Upper lobe of right lung (tissue), 1 donor: ENCODE measurements around the gene FRMD4A. TPM values are rescaled to one million over a fixed set of nuclear protein-coding genes. Genes with fewer than 3 reads are reported as not detected.

Experiments
- ATAC-seq: fragments of 200-7000 bp; cut with Tn5 transposase; one replicate; pipeline ENCODE4 v1.9.1; 2020; ENCODE audit warnings: mild to moderate bottlenecking, moderate library complexity
- DNase-seq: peaks from one replicate; pipeline ENCODE4 v3.0.0-alpha.2; 2020
- H3K27ac ChIP-seq: fragments of 200-600 bp; one replicate; pipeline ENCODE4 v1.8.0; 2022
- H3K27me3 ChIP-seq: fragments of 200-600 bp; one replicate; pipeline ENCODE4 v1.8.0; 2022; ENCODE audit warnings: mild to moderate bottlenecking
- H3K36me3 ChIP-seq: fragments of 200-600 bp; one replicate; pipeline ENCODE4 v1.8.0; 2022
- H3K4me1 ChIP-seq: fragments of 200-600 bp; one replicate; pipeline ENCODE4 v1.8.0; 2022
- H3K4me3 ChIP-seq: fragments of 200-600 bp; one replicate; pipeline ENCODE4 v1.8.0; 2022; ENCODE audit warnings: mild to moderate bottlenecking
- H3K9me3 ChIP-seq: fragments of 200-600 bp; one replicate; pipeline ENCODE4 v1.8.0; 2022
- intact Hi-C: fragments of 100-400 bp; cut with DNase I; formaldehyde crosslinking; loops from one replicate; pipeline ENCODE4 v1.11.0; 2022
- total RNA-seq: library from RNA; stranded (reverse); fragmentation: NEBNext Ultra II Directional; extraction: Animal tissue kit (Norgen Biotek cat#: 25700); gene quantifications from one replicate; pipeline ENCODE4 v1.2.1, GENCODE V29; 2021
- TF ChIP-seq, protein P1 (sequence below): fragments of 200-600 bp; IDR thresholded peaks from one replicate; pipeline ENCODE4 v1.8.0; 2022; ENCODE audit warnings: antibody characterized with exemption
- donor health status: DM: no; HTN: yes; CAD: no; lungs with severe emphysema.

FRMD4A gene
- total RNA-seq, 1 donor from 2014 or later, result 38.3 TPM

DNA sequence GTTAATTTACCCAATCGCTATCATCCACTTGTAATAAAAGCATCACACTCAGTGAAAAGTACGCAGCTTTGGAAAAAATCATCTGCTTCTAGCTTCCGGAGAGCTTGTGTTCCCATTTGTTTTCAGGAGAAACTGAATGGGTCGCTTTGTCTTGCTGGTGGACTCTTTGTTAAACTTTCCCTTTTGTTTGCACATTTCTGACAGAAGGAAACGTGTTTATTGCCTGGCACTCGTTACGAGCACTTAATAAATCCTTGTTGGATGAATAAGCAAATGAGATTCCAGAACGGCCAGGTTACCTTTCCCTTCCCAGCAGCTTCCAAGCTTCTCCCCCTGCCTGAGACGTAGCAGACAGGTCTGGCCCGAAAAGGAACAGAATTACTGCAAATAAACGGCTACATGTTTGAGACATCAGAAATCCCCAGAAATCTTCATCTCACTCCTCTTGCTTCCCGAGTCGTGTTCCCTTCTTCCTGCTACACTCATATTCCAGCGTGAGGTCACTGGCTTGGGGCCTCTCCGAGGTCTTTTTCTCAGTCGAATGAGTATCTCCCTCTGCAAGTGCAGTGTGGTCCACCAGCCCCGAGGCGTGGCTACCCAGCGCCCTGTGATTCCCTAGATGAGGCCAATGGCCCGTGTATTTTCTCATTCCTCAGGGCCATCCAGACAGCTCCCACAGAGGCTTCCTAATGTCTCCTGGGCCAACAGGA is 167.2 kb downstream of the FRMD4A start:
- intact Hi-C loops, result no loop called here
- H3K27me3 ChIP-seq, result peaks cover 21% of the 10 kb centered on the region
- ATAC-seq, result no peak
- DNase-seq, result no peak
- TF ChIP-seq, protein P1, sequence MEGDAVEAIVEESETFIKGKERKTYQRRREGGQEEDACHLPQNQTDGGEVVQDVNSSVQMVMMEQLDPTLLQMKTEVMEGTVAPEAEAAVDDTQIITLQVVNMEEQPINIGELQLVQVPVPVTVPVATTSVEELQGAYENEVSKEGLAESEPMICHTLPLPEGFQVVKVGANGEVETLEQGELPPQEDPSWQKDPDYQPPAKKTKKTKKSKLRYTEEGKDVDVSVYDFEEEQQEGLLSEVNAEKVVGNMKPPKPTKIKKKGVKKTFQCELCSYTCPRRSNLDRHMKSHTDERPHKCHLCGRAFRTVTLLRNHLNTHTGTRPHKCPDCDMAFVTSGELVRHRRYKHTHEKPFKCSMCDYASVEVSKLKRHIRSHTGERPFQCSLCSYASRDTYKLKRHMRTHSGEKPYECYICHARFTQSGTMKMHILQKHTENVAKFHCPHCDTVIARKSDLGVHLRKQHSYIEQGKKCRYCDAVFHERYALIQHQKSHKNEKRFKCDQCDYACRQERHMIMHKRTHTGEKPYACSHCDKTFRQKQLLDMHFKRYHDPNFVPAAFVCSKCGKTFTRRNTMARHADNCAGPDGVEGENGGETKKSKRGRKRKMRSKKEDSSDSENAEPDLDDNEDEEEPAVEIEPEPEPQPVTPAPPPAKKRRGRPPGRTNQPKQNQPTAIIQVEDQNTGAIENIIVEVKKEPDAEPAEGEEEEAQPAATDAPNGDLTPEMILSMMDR, result no peak
- no peaks in the 10 kb centered on the region for H3K36me3 ChIP-seq
- H3K9me3 ChIP-seq, result no peaks in the 10 kb centered on the region
- H3K4me1 ChIP-seq, result no peaks in the 10 kb centered on the region
- H3K4me3 ChIP-seq, result no peak overlapping the region
- H3K27ac ChIP-seq, result no peak overlapping the region

GRCh38 chr10:14162629-14163344 is 167.9 kb downstream of the FRMD4A start:
- no peak for ATAC-seq
- DNase-seq, result no peak
- TF ChIP-seq, protein P1, result no peak
- Histone ChIP-seq H3K27me3 (peaks cover 19% of the 10 kb centered on the region), H3K9me3 (no peaks in the 10 kb centered on the region), H3K27ac (no peak overlapping the region), H3K4me3 (no peak overlapping the region), H3K36me3 (no peaks in the 10 kb centered on the region), H3K4me1 (no peaks in the 10 kb centered on the region)
- intact Hi-C loops, result no loop called here

GRCh38 chr10:14162061-14162460 is 168.7 kb downstream of the FRMD4A start:
- Histone ChIP-seq H3K9me3 (no peaks in the 10 kb centered on the region), H3K36me3 (no peaks in the 10 kb centered on the region), H3K4me3 (no peak overlapping the region), H3K27ac (no peak overlapping the region), H3K27me3 (peaks cover 15% of the 10 kb centered on the region), H3K4me1 (no peaks in the 10 kb centered on the region)
- TF ChIP-seq, protein P1, result no peak
- DNase-seq, result no peak
- intact Hi-C loops, result no loop called here
- no peak for ATAC-seq

- DNase-seq (no peak), ATAC-seq (no peak)
- H3K4me3 ChIP-seq, result no peak overlapping the region
- H3K27me3 ChIP-seq, result peaks cover 15% of the 10 kb centered on the region
- H3K27ac ChIP-seq, result no peak overlapping the region
- H3K9me3 ChIP-seq, result no peaks in the 10 kb centered on the region
- TF ChIP-seq, protein P1, result no peak
- H3K36me3 ChIP-seq, result no peaks in the 10 kb centered on the region
- H3K4me1 ChIP-seq, result no peaks in the 10 kb centered on the region
- intact Hi-C loops, result no loop called here
Observed at GRCh38 chr10:14160299-14160698, 170.4 kb downstream of the FRMD4A start.

DNA sequence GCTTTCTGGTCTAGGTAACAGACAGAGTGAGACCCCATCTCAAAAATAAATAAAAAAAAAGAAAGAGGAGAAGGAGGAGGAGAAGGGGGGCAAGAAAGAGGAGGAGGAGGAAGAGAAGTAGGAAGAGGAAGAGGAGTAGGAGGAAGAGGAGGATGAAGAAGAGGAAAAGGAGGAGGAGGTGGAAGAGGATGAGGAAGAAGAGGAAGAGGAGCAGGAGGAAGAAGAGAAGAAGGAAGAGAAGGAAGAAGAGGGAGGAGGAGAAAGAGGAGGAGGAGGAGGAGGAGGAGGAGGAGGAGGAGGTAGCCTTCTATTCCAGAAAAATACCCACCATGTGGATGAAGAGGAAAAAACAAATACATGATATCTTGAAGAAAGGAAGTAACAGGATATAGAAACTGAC is 172.1 kb downstream of the FRMD4A start:
- no peak overlapping the region for H3K27ac ChIP-seq
- TF ChIP-seq, protein P1, result no peak
- H3K36me3 ChIP-seq, result no peaks in the 10 kb centered on the region
- H3K9me3 ChIP-seq, result no peaks in the 10 kb centered on the region
- H3K27me3 ChIP-seq, result peaks cover 7% of the 10 kb centered on the region
- no peak overlapping the region for H3K4me3 ChIP-seq
- intact Hi-C loops, result no loop called here
- no peaks in the 10 kb centered on the region for H3K4me1 ChIP-seq
- ATAC-seq (no peak), DNase-seq (no peak)
